ENCODE results near the gene ECD.

The ECD gene

GRCh38 chr10:73096449-73097304 lies 71.1 kb downstream of the ECD start, which contains the start of gene P4HA1:
TSS of gene P4HA1 (minus strand) at chr10:73096866. CDS start at chr10:73074883, 21,983 bp downstream.
- DNase-seq = peak; percentile 99

GRCh38 chr10:73096041-73096448 lies 71.8 kb downstream of the ECD start:
- DNase-seq = no peak

- peak; percentile 68 for DNase-seq
Measured at GRCh38 chr10:73095481-73096021, 72.3 kb downstream of the ECD start.

- no peak for DNase-seq
Measured at GRCh38 chr10:73094986-73095480, 72.8 kb downstream of the ECD start.

- DNase-seq = peak; percentile 12
Measured at GRCh38 chr10:73093922-73094850, 73.6 kb downstream of the ECD start.

GRCh38 chr10:73092830-73093229 lies 75.0 kb downstream of the ECD start:
- no peak for DNase-seq

GRCh38 chr10:73088304-73088703 lies 79.5 kb downstream of the ECD start:
- no peak for DNase-seq

GRCh38 chr10:73086816-73087215 lies 81.0 kb downstream of the ECD start:
- no peak for DNase-seq

- no peak for DNase-seq
Measured at GRCh38 chr10:73084209-73084608, 83.6 kb downstream of the ECD start.
